Endometrial microvascular endothelial cells (primary cell): Measurements from ENCODE around the gene NRCAM. TPM values are rescaled to one million over a fixed set of nuclear protein-coding genes. Genes with fewer than 3 reads are reported as not detected.

ENCODE experiments used
- in situ Hi-C: cut with HindIII; loops from 2 replicates; pipeline ENCODE4 v1.10.0; 2017; ENCODE audit warnings: low sequenced_read_pairs, low pct_unique_long_range_greater_than_20kb; ENCODE audit errors: inconsistent ontology term
- total RNA-seq: library from RNA; depleted of rRNA; stranded (reverse); fragments of >200 nt; gene quantifications from one replicate; pipeline ENCODE4 v1.2.3, GENCODE V29; 2015; ENCODE audit errors: inconsistent ontology term

NRCAM gene
- total RNA-seq, 1 donor from 2014 or later = 61.3 TPM

DNA sequence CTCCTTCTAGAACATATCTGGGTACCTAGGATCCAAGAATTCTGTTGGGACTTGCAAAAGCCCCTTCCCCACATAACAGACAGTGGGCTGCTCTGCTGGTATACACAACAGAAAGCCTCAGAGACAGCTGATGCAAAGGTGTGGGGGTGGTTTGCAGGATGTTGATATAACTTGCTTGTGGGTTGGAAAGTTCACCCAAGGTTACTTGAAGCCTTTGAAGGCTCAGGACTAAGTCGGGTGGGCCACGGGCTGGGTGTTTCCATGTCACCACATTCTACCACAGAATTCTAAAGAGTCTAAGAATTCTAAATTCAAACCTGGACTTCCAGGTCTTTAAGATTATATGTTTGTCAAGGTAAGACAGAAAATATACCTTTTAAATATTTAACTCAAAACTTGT is 7.4 kb upstream of the NRCAM start:
- in situ Hi-C loops = no loop called here

DNA sequence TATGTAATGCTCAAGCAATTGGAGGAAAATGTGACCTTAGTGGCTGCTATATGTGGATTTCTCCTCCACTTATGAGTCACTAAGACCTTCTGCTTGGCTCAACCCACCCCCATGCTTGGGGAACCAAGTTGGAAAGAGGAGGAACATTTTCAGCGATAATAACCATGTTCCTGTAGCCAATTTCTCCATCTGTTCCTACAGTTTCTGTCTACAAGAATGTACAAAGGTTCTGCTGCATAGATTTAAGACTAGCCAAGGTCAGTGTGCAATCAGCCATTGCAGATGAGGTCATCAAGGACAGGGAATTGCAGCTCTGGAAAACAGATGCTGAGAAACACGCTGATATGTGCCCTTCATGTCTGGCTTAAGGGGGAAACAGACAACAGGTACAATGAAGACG is 5.6 kb upstream of the NRCAM start:
- in situ Hi-C loops = no loop called here

DNA sequence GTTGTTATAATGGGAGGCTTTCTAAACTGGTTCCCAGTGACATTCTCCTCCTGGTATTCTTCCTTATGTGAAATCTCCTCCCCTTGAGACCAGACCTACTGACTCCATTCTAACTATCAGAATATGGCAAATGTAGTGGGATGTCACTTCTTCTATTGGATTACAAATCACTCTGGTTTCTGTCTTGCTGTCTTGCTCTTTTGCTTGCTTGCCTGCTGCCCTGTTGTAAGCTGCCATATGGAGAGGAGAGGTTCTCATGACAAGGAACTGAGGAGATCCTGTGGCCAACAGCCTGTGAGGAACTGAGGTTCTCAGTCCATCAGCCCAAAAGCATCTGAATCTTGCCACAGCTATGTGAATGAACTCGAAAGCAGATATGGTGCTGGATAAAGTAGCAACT is 4.7 kb upstream of the NRCAM start:
- in situ Hi-C loops = no loop called here

DNA sequence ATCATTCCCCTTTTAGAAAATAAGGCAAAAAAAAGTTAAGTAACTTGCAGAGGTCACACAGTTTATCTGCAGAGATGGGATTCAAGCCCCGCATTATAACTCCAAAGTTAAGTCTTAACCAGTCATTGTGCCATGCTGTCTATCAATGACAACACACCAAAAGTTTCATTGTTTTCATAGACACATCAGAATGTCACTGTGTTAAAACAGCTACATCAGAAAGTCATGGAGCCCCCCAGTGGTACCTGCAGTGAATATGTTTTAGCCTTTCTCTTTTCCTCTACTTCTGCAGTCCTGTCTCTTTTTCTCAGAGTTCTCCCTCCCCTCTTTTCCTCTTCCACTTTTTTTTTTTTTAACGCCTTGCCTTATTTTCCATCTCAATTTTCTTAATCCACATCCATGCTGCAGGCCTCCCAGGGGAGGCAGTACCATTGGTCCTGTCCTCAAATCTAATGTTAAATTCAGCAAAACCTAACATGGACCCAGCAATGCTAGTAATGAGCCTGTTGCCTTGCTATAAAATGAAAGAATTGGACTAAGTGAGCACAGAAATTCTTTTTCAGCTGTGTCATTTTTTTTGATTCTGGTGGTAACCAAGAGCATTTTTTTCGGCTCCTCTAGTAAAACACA is 3.8 kb upstream of the NRCAM start:
- in situ Hi-C loops = no loop called here

DNA sequence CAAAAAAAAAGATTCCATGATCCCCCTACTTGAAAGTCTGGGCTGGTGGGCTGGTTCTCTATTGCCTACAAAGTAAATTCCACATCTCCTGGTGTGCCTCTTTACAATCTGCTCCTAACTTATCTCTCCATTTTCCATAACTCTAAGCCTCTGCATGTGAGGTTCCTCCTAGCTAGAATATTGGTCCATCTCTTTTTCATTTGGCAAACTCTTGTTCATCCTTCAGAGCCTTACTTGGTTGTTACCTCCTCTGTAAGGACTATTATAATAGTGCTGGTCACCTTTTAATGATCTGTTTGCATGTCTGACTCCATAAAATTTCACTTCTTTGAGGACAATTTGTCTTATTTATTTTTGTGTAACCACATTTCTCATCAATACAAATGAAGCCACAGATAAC is 1.6 kb upstream of the NRCAM start:
- in situ Hi-C loops = no loop called here

DNA sequence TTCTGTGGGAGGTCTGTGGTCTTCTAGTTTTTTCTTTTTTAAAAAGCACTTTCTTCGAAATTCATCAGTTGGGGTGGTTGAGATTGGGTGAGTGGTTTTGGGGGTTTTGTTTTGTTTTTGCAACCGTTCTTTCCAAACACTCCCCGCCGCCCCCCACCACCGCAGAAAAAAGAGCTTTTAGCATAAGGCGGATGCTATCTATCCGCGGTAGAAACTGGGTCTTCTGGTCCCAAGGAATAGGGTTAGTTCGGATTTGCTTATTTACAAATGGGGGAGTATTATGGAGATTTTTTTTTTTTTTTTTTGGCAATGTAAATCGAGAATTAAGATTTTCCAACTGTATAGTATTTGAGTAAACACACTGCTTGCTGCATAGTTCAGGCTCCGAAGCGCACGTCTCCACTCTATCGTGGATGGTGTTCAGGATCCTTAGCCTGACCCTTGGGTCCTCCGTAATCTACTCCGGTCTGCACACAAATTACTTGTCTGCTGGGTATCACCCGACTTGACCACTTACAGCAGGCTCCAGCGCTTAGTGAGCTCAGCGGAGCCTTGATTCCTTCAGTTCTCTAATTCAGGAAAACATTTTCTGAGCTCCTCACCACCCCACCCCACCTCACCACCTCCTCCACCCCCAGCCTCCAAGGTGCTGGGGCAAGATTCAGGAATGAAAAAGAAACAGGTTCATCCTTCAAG is 757 bp upstream of the NRCAM start:
- in situ Hi-C loops = no loop called here

DNA sequence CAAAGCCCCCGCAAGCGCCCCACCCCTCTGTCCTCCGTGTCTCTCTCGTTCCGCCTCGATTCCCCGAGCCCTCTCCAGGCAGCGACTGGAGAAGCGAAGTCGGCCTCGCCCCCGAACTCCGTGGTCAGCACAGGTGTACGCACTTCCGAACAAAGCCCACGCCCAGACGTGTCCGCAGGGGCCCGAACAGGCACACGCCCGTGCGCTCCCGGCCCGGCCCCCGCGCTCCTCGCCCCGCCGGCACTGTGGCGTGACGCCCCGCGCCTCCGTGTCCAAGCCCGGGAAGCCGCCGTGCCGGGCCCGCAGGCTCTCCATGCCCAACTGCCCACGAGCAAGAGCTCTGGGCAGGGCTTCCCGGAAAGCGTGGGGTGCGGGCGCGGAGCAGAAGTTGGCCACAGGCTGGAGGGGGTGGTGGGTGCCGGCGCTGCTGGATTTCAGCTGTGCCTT is 662 bp downstream of the NRCAM start:
- in situ Hi-C loops = no loop called here

DNA sequence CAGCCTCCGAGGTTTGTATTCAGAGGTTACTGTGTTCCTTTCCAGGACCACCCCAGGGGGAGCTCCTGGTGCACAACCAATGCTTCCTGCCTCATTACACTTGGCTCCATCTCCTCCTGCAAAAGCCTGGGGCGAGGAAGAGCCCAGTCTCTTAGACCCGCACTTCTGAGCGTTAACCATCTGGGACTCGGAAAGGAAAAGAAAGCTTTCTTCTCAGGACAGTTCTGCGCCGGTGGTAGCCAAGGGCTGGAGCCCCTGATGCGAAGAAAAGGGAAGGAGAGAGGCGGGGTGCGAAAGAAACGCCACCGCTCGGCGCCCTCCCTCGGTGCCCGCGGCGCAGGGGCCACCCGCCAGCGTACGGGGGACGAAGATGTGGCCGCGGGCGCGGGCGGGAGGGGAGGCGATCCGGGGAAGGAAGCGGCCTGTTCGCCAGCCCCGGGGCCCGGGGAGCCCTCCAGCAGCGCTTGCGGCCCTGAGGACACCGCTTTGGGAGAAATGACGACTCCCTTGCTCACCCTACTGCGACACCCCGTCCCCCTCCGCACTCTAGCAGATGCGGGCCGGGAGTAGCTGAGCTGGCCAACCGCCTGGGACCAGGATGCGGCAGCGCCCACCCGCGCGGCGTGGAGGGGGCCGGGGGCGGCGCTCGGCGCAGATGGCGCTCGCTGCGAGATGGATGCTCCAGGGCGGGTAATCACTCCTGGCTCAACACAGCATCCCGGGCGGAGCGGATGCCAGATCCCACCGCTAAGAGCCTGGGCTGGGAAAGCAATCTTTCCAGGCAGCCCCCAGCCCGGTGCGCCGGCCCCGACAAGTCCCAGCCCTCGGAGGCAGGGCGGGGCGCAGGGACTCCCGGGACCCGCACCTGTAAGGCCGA is 1.3 kb downstream of the NRCAM start:
- in situ Hi-C loops = no loop called here

DNA sequence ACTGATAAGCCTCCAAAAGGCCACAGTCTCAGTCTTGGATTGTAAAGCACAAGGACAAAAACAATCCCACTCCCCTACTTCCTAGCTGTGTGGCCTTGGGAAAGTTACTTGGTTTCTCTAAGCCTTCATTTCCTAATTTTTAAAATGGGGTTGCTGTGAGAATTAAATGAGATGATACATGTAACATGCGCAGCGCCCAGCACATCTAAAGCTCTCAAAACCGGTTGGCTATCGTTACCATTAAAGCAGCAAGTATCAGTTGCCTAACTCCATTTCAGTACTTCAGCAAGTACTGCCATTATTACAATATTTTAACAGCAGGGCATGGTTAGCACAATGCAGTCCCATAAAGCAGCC is 1.9 kb downstream of the NRCAM start:
- in situ Hi-C loops = no loop called here

DNA sequence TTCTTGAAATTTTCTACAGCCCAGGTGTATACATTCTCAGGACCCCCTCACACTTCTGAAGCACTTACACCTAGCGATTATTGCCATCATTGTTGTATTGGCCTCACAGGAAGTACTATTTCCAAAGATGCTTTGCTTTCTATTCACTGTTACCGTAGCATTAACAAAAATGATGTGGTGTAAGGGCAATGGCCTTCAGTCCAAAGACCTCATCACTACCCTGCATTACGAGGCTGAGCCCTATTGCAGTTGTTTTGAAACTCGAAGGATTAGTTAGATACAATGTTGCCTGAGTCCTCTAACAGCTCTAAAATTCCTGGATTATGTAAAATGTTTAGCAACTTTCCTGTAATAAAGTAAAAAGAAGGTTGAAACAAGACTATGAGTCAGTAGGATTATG is 2.9 kb downstream of the NRCAM start:
- in situ Hi-C loops = no loop called here

DNA sequence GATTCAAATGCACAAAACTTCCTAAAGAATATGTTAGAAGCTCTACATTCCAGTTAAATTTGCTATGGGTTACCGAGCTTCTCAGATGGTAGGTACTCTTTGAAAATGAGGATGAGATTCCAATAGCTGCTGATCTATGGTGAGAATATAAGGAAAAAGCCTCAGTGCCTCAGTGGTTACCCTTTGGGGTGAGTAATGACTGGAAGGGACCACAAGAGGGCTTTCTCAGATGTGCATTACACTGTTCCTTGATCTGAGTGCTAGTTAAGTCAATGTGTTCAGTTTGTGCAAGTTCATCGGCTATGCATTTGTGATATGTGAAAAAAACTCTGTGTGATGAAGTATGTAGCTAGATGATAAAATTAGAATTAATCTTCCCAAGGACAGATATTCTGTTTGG is 3.5 kb downstream of the NRCAM start:
- in situ Hi-C loops = no loop called here

DNA sequence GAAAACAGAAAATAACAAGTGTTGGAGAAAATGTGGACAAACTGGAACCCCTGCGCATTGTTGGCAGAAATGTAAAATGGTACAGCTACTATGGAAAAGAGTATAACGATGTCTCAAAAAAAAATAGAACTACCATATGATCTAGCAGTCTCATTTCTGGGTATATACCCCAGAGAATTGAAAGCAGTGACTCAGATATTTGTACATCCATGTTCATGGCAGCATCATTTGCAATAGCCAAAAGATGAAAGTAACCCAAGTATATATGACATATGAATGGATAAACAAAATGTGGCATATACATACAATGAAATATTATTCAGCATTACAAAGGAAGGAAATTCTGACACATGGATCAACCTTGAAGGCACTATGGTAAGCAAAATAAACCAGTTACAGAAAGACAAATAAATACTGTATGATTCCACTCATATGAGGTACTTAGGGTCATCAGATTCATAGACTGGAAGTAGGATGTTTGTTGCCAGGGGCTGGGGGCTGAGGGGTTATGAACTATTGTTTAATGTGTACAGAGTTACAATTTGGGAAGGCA is 4.9 kb downstream of the NRCAM start:
- in situ Hi-C loops = no loop called here

DNA sequence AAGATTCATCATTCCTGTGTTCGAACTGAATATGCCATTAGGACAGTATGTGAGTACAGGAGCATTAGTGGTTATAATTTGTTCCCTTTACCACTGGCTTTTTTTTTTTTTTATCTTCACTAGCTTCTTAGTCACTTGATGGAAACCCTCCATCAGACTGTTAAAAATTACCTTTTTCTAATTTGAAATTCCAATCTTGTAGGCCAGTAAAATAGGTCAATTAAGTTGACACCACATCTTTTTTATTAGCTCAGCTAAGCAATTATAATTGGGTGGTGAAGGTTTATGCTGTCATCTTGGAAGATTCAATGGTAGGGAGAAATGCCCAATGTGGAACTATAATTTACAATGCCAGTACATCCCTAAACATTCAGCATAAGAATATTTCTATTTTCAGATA is 6.1 kb downstream of the NRCAM start:
- in situ Hi-C loops = no loop called here

DNA sequence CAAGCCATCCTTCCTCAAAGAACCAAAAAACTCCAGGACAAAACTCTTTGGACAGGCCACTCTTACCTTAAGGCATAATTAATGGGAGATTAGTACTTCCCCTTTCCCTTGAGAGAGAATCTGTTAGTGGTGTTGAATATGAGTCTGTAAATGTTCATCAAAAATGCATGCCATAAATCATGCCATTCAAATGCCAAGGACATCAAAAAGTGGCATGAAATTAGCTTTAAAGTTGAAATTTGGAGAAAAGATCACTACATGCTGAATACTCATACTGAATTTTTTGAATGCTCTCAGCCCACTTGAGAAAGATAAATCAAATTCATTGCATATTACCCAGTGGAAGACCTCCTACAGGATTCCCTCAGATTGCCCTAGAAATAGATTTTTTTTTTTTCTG is 6.7 kb downstream of the NRCAM start:
- in situ Hi-C loops = no loop called here

DNA sequence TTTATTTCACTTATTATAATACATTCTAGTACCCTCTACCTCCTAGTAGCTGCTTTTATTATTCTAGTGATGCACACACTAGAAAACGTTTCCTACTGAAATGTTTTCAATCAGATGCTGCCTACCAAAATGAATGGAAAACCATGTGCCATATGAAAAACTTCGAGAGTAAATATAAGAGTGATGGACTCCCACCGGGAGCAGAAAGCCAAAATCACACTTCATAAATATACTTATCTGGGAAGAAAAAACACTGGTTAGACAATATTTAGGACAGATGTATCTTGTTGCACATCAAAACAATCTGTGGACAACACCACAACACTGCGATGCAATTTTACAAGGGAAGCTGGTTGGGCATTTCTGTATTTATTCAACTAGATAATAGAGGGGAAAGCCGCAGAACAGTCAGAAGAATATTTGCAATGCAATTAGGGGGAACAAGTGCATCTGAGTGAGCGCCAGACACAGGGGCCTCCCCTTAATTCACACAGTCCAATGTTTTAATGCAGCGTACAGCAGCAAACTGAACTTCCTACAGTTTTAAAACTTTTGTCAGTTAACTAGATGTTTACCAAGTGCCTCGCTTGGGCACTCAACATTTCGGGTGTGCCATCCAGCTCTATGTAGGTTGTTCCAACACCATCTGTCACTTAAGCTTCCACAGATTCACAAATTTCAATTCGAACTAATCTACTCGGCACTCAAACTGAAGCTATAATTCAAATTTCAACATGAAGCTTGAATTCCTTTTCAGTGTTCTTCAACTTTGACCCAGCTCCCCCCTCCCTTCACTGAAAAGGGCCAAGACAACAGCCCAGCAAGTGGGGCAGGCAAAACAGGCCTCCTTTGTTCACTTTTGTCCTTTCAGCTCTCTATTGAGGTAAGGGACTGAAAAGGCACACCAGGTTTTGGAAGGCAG is 7.4 kb downstream of the NRCAM start:
- in situ Hi-C loops = no loop called here

DNA sequence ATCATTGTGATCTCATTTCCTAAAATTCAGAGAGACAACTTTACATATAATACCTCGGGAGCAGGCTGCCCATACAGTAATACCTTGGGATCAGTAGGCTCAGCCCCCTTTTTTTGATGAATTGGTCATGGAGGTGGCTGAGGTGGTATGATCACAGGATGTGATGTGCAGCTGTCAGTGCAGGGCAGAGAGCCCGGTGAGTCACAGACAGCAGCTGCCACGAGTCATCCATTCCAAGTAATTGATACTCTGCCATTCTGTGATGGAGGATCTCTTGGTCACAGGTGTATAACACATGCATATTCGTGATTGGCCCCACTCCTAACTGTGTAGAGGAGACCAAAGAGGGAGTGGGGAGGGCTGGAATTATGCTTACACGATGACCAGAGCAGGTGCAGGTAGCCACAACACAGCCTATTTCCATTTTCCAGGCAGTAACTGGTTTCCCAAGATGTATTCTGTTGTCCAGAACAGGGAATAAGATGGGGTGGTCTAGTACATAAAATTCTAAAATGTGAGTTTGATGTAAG is 14.1 kb downstream of the NRCAM start:
- in situ Hi-C loops = no loop called here

DNA sequence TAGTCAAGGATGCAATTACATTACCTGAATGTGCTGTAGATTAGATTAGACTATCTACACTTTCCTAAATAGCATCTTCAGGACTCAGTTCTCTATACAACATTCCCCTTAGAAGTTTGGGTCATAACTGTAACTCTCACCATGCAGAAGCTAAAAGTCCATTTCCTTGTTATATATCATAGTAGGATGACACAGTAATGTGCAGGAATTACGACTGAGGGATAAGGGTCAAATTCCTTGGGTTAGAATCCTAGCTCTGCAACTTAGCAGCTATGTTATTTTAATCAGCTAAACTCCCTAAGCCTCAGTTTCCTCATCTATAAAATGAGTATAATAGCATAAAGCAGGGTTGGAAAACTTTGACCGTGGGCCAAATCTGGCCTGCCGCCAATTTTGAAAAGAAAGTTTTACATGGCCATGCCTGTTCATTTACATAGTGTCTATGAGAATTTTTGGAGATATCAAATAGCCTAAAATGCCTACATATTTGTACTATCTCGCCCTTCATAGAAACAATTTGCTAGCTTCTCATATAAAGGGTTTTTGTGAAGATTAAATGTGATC is 14.8 kb downstream of the NRCAM start:
- in situ Hi-C loops = no loop called here

DNA sequence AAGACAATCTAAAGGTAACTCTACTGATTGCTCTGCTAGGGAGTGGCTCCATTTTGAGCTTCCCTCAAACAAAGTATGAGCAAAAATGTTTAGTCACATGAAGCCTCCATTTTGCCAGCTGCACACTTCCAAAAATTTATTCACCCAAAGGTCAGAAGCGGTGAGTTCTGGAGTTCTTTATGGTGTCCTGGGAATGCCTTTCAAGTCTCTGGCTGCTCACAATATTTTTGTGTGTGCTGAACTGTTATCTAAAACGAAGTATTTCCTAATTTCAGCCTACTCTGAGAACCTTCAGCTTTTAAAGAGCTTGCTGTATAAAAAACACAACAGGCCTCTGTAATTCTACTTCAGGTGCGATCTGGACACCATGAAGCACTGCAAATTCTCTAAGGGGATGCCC is 15.6 kb downstream of the NRCAM start:
- in situ Hi-C loops = no loop called here
